IPS-NIHi7 (cell line): ENCODE results near the gene TMEM42.

Source experiments
- DNase-seq: peaks from one replicate; pipeline ENCODE4 v3.0.0; 2012; ENCODE audit warnings: mixed read lengths; ENCODE audit errors: extremely low spot score

The TMEM42 gene

DNA sequence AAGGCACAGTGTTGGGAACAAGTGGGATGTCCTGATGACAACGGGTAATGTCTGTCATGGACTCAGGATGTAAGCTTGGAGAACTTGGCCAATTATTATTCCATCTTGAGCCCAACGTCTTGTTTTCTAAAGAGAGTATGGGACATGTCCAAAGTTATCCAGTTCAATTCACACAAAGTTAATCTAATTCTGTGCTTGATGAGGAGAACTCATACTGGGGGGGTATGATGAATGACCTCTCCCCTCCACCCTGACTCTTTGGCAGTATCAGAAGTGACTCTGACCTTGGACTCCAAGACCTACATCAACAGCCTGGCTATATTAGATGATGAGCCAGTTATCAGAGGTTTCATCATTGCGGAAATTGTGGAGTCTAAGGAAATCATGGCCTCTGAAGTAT is 49.0 kb downstream of the TMEM42 start:
- no peak for DNase-seq

DNA sequence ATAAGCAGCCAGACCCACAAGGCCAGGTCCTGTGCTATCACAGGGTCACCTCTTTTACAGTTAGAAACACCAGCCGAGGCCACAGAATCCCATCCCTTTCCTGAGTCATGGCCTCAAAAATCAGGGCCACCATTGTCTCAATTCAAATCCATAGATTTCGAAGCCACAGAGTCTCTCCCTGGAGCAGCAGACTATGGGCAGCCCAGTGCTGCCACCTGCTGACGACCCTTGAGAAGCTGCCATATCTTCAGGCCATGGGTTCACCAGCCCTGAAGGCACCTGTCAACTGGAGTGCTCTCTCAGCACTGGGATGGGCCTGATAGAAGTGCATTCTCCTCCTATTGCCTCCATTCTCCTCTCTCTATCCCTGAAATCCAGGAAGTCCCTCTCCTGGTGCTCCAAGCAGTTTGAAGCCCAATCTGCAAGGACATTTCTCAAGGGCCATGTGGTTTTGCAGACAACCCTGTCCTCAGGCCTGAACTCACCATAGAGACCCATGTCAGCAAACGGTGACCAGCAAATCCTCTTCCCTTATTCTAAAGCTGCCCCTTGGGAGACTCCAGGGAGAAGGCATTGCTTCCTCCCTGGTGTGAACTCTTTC is 52.3 kb downstream of the TMEM42 start:
- DNase-seq, result peak; percentile 93

DNA sequence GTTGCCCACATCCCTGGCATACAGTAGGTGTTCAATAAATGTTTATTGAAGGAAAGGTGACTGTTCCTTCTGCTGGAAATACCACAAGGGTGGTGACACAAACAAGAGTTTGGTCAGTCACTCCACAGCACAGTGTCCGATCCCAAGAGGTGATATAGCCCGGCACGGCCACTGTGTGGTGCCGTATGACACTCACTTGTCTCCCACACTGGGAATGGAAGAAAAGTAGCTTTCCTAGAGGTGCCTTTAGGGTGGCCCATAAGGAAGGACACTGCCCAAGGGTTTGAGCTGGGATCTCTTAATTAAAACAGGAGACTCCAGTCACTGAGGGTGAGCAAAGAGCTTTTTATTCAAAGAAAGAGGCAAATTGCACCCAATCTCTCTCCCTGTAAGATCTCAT is 53.2 kb downstream of the TMEM42 start:
- peak; percentile 66 for DNase-seq
